Activated T-cell treated with anti-CD3 and anti-CD28 coated beads for 48 hours (primary cell): Measurements from ENCODE around the gene MAS1L.
"Not testable (repeated sequence)": the region's sequence is repeated elsewhere in the genome, so short reads cannot be mapped to it uniquely, and the experiment has no call there.

Source experiments
- DNase-seq: peaks from one replicate; pipeline ENCODE4 v3.0.0-alpha.2; 2020; ENCODE audit warnings: low read depth

Gene MAS1L

DNA sequence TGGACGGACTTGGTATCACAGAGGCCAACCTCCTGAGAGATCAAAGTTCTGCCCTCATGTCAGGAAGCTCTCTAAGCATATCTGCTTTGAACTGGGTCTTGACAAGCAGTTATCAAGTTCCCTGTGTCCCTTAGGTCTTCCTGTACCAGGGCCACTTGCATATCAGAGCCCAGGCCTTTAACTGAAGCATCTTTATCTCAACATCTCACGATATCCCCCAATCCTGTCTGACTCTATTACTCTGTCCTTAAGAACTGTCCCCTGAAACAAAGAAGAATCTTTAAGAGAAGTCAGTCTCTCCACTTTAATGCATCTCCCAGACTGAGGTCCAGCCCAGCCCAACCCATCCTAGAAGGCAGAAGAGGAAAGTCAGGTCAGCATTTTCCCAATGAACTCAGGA lies 8.2 kb downstream of the MAS1L start:
- no peak for DNase-seq

DNA sequence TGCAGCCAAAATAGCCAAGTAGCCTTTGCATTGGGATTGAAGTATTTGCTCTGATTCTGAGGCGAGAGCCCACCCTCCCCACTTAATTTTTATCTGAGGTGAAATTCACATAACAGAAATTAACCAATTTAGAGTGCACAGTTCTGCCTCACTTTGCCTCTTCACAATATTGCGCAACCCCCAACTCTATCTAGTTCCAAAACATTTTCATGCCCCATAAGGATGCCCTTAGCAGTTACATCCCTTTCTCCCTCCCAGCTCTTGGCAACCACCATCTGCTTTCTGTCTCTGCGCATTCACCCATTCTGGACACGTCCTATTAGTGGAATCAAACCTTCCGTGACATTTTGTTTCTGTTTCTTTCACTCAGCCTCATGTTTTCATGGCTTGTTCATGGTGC lies 9.0 kb downstream of the MAS1L start:
- no peak for DNase-seq

DNA sequence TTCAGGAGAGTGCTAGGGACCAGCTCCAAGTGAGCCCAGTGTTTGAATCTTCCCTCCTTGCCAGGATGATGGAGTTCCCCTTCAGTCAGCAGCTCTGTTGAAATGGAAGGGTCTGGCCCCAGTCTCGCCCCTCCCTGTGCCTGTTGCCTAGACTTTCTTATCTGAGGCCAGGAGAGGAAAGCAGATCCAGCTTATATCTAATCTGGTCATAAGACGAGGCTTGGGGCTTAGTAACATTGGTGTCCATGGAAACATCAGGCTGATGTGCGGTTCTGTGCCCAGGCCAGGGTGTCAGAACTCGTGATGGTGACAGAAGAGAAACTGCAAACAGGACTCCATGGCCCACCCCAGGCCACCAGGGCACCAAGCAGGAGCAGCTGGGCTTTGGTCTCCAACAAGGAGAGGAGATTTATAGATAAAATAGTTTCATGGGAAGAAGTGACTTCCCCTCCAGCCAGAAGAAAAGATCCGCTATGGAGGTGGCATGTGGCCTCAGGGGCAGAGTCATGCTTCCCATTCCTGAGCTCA lies 9.8 kb downstream of the MAS1L start:
- DNase-seq = no peak

DNA sequence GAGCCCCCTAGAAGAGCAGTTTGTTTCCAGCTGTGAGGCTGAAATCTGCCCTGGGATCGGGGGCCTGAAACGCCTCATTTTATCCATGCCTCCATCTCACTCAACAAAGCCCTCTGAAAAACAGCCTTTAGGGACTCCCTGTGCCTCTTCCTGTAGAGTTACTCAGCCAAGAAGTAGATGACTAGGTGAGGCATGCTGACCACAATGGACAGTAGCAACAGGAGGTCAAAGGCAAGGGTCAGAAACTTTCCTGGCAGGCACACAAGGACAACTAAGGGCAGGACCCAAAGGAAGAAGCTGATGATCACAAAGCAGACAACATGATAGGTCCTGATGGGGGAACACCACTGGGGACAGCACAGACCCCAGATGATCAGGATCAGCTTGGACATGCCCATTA lies 12.8 kb downstream of the MAS1L start:
- DNase-seq = no peak

DNA sequence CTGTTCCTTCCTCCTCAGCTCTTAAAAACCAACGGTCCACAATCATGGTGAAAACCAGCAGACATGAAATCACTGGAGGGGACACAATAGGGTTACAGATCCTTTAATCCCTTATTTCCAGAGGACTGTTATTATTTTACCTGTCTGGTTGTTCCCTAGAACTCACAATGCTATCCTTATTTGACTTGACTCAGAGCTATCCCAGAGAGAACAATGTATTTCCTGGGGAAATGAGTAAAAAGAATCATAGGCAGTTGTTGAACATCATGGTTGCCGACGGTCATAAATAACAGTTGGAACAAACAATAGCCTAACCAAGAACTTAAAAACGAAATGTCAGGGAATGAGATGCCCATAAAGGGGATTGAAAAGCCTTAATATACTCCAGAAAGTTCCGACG lies 21.5 kb downstream of the MAS1L start:
- no peak for DNase-seq

DNA sequence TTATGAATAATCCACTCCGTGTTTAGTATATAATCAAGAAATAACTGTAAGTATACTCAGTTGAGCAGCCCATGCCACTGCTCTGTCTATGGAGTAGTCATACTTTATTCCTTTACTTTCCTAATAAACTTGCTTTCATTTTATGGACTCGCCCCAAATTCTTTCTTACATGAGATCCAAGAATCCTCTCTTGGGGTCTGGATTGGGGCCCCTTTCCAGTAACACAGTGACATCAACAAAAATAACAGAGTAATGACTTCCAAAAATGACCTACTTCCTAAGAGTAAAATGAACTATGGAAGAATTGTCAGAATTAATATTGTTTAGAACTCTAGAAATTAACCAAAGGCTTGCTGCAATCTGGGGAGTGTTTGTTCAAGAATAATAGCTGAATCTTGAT lies 22.0 kb downstream of the MAS1L start:
- no peak for DNase-seq

DNA sequence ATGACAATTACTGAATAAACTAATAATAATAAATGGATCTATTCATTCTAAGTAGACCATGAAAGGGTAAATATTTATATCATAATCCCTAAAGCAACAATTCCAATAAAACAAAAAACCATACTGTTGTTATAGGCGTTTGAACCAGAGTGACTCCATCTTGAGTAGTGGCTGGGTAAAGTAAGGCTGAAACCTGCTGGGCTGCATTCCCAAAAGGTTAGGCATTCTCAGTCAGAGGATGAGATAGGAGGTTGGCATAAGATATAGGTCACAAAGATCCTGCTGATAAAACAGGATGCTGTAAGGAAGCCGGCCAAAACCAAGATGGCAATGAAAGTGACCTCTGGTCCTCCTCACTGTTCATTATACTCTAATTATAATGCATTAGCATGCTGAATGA lies 22.5 kb downstream of the MAS1L start:
- no peak for DNase-seq

DNA sequence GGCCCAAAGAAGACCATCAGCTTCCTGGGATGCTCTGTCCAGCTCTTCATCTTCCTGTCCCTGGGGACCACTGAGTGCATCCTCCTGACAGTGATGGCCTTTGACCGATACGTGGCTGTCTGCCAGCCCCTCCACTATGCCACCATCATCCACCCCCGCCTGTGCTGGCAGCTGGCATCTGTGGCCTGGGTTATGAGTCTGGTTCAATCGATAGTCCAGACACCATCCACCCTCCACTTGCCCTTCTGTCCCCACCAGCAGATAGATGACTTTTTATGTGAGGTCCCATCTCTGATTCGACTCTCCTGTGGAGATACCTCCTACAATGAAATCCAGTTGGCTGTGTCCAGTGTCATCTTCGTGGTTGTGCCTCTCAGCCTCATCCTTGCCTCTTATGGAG lies 25.7 kb downstream of the MAS1L start:
- no peak for DNase-seq

DNA sequence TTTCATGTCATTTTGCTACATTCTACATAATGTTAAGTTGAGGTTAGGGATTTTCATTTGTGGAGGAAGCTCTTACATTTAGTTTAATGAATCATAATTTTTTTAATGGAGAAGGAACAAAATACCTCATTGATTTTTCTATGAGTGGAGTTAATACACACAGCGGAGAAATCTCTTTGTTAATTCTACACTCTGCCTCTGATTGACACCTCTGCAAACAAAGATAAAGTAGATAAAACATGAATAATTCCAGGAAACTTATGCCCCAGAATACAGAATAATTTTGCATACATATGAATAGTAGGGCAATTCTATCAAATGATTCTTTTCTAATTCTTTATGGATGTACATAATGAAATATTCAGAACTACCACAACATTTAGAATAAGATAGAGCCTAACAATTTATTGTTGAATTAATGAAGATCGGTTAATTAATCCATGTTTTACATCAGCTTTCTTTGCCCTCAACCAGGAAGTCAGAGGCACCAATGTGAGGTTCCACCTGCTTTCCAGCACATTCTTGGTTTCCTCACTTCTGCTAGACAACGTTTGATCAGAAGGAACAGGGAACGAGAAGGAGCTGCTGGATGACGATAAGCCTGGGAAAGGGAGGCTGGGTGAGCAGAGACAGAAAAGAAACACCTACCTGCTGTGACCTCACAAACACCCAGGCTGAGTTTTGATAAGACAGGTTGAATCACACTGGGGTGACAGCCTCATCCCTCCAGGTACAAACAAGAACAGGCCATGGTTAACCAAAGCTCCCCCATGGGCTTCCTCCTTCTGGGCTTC lies 26.5 kb downstream of the MAS1L start:
- DNase-seq = no peak

DNA sequence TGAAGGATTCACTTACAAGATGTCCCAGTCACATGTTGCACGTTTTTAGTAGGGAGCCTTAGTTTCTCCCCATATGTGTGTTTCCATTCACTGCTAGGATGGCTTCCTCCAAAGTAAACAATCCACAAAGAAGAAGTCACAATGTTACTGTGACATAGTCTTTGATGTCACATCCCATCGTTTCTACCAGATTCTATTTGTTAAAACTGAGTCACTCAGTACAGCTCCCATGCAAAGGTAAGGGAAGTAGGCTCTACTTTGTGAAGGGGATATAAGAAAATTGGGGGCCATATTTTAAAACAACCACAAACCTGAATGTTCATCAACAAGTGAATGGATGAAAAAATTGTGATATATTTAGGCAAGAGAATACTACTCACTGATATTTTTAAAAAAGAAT lies 30.8 kb downstream of the MAS1L start, which contains the start of the genes OR11A1 and OR2H1:
Gene OR11A1 (minus strand): TSS at position 101 of the 400 bp plus-strand sequence. CDS start 29,430 bp downstream, outside the sequence.
Gene OR2H1 (plus strand): TSS at position 185 of the 400 bp plus-strand sequence. CDS start 4,615 bp downstream, outside the sequence.
- no peak for DNase-seq

DNA sequence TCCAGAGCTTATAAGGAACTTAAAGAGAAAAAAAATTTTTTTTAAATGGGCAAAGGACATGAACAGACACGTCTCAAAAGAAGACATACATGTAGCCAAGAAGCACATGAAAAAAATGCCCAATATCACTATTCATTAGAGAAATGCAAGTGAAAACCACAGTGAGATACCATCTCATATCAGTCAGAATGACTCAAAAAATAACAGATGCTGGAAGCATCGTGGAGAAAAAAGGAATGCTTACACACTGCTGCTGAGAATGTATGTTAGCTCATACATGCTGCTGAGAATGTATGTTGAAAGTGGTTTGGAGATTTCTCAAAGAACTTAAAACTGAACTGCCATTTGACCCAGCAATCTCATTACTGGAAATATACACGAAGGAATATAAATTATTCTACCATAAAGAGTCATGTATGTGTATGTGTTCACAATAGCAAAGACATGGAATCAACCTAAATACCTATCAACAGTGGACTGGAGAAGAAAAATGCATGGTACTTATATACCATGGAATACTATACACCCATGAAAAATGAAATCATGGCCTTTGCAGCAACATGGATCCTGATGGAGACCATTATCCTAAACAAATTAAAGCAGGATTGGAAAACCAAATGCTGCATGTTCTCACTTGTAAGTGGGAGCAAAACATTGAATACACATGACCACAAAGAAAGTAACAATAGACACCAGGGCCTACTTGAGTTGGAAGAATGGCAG lies 36.1 kb downstream of the MAS1L start:
- DNase-seq = no peak

DNA sequence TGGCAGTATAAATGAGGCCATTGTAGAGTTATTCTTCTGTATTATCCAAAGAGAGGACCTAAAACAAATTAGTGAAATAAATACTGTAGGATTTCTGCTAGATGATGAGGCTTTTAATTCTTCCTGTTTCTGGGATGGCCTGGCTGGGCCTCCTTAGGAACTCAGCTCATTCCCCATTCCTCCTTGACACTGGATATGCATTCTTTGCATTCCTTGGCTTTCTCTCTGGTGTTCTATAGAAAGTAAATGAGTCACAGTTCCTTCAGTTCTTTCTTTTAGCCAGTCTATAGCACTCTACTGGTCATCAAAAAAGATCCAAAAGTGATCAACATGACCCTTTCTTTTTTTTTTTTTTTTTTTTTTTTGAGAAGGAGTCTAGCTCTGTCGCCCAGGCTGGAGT lies 40.1 kb downstream of the MAS1L start:
- no peak for DNase-seq

DNA sequence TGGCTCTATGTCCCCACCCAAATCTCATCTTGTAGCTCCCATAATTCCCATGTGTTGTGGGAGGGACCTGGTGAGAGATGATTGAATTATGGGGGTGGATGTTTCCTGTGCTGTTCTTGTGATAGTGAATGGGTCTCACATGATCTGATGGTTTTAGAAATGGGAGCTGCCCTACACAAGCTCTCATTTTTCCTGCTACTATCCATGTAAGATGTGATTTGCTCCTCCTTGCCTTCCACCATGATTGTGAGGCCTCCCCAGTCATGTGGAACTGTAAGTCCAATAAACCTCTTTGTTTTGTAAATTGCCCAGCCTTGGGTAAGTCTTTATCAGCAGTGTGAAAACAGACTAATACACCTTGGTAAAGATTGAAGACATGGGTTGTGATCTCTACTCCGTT lies 43.7 kb downstream of the MAS1L start:
- DNase-seq = not testable (repeated sequence)

DNA sequence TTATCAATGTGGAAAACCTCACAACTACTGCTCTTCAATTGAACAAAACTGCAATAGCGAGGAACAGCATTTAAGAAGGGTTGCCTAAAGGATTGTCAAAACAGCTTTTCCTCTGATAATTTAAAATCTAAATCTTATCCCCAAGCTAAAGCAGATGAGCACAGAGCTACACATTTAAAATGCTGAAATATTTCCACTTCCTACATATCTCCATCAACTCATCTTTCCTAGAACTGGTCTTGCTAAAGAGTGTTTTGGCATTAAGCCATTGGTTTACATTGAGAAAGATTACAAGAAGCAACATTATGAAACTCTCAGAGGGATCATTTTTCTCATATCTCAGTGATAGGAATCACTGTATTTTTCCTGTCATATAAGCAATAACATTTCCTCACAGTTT lies 45.0 kb downstream of the MAS1L start:
- no peak for DNase-seq

DNA sequence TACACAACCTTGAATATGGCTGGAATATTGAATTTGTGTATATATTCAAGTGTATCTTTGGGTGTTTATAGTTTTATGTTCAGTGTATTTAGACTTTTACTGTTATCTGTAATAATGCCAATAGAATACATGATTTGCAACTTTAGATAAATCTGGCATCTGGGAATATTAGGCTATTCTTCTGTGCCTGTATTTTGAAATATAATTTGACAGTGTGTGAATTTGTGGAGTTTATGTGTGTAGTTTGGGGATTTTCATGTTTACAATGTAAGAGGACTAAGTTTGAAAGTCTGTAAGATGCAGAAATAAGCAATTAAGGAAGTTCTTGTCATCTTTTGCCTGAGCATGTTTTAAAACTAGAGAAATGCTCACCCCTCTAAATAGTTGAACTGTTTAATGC lies 48.8 kb downstream of the MAS1L start, which contains the start of gene OR10C1:
Gene OR10C1 (plus strand): TSS at position 301 of the 400 bp plus-strand sequence. CDS start 710 bp downstream, outside the sequence.
- no peak for DNase-seq

DNA sequence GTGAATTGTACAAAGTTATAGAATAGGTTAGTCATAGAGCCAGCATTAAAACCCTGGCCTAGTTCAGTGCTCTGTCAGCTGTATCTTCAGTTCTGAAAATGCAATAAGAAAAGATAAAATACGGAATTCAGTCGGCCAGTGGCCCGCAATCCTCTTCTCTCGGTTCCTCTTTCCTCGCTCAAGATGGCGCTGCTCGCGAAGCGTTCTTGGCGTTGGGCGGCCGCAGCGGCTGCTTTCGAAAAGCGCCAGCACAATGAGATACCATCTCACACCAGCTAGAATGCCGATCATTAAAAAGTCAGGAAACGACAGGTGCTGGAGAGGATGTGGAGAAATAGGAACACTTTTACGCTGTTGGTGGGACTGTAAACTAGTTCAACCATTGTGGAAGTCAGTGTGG lies 51.0 kb downstream of the MAS1L start:
- DNase-seq = not testable (repeated sequence)
